DMS153 (cell line): ENCODE measurements around the gene ANKZF1.
"Not testable (repeated sequence)": the region's sequence is repeated elsewhere in the genome, so short reads cannot be mapped to it uniquely, and the experiment has no call there.

Source experiments
- DNase-seq: peaks from one replicate; lab custom pipeline; 2025; lab: John Stamatoyannopoulos, UW

ANKZF1 gene, protein sequence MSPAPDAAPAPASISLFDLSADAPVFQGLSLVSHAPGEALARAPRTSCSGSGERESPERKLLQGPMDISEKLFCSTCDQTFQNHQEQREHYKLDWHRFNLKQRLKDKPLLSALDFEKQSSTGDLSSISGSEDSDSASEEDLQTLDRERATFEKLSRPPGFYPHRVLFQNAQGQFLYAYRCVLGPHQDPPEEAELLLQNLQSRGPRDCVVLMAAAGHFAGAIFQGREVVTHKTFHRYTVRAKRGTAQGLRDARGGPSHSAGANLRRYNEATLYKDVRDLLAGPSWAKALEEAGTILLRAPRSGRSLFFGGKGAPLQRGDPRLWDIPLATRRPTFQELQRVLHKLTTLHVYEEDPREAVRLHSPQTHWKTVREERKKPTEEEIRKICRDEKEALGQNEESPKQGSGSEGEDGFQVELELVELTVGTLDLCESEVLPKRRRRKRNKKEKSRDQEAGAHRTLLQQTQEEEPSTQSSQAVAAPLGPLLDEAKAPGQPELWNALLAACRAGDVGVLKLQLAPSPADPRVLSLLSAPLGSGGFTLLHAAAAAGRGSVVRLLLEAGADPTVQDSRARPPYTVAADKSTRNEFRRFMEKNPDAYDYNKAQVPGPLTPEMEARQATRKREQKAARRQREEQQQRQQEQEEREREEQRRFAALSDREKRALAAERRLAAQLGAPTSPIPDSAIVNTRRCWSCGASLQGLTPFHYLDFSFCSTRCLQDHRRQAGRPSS

DNA sequence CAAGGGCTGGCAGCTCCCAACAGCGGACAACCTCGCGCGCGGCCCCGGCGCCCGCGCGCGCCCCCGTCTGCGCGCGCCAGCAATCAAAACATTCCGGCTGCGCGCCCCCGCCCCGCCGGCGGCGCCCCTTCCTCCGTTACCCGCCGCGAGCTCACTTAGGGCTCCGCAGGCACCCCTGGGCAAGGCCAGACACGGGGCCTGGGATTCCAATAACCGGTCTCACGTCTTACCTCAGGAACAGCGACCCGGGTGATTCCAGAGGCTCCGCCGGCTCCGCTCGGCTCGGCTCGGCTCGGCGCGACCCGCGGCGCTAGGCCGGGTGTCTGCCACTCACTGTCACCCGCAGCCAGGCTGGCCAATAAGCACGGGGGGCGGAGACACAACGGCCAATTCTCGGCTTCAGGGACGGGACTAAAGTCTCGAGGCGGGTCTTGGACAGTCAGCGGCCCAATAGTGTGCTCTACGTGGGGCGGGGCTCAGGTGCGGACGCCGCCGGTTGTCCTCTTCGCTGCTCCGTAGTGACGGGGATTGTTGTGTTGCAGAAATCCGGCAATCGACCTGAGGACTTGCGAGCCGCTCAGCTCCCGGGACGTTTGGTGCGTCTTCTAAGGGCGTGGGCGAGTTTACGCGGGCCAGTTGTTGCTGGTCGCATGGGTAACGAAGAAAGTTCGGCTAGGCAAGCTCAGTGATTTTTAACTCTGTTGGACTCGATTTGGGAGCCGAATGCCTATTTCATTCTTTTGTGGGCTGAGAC, at the start of gene ANKZF1, which contains the start of gene ATG9A:
ANKZF1 (plus strand) TSS at position 502 of the 754 bp plus-strand sequence. CDS start 452 bp downstream, outside the sequence.
ATG9A (minus strand) TSS at position 332 of the 754 bp plus-strand sequence. CDS start 1,612 bp downstream, outside the sequence.
- peak; percentile 98 for DNase-seq

DNA sequence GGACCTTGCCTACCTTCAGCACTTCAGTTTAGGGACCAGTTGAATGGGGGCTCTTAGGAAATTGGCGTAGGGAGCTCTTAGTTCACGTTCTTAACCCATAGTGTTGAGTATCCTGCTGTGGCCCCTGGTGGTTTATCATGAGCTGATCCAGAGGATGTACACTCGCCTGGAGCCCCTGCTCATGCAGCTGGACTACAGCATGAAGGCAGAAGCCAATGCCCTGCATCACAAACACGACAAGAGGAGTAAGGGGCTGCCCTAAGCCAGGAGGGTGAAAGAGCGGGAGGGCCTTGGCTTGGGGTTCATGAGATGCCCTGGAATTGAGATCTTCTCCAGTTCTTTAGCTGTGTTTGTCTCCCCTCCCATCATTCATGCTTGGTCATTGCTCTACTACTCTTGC, 48.6 kb upstream of the ANKZF1 start:
- DNase-seq: no peak

DNA sequence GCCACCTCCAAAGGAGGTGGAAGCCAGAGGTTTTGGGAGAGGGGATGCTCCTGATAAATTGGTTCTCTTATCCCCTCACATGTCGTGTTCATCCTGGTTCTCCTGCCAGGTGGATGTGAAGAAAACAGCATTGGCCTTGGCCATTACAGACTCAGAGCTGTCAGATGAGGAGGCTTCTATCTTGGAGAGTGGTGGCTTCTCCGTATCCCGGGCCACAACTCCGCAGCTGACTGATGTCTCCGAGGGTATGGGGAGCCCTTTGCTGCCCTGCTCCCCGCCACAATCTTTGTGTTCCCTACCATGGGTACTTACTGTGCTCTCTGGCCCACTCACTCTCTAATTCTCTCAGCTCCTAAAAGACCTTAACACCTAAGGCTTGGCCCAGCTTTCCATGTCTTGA, 48.1 kb upstream of the ANKZF1 start:
- no peak for DNase-seq

DNA sequence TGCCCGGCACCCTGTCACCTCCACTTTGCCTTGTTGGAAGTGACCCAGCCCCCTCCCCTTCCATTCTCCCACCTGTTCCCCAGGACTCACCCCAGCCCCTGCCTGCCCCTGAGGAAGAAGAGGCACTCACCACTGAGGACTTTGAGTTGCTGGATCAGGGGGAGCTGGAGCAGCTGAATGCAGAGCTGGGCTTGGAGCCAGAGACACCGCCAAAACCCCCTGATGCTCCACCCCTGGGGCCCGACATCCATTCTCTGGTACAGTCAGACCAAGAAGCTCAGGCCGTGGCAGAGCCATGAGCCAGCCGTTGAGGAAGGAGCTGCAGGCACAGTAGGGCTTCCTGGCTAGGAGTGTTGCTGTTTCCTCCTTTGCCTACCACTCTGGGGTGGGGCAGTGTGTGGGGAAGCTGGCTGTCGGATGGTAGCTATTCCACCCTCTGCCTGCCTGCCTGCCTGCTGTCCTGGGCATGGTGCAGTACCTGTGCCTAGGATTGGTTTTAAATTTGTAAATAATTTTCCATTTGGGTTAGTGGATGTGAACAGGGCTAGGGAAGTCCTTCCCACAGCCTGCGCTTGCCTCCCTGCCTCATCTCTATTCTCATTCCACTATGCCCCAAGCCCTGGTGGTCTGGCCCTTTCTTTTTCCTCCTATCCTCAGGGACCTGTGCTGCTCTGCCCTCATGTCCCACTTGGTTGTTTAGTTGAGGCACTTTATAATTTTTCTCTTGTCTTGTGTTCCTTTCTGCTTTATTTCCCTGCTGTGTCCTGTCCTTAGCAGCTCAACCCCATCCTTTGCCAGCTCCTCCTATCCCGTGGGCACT, 47.1 kb upstream of the ANKZF1 start:
- no peak for DNase-seq

DNA sequence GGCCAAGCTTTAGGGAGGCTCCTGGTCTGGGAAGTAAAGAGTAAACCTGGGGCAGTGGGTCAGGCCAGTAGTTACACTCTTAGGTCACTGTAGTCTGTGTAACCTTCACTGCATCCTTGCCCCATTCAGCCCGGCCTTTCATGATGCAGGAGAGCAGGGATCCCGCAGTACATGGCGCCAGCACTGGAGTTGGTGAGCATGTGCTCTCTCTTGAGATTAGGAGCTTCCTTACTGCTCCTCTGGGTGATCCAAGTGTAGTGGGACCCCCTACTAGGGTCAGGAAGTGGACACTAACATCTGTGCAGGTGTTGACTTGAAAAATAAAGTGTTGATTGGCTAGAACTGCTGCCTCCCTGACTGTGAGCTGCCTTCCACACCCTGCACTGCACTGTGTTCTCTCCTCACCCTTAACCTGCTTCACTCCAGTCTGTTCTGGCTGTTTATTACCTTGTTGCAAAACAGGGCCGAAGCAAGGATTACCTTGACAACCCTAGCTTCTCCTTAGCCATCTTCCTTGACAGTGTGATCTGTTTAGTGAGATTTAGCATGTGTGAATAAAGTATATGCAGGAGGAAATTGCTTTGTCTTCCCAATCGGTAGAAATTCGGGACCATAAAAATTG, 46.3 kb upstream of the ANKZF1 start:
- no peak for DNase-seq

DNA sequence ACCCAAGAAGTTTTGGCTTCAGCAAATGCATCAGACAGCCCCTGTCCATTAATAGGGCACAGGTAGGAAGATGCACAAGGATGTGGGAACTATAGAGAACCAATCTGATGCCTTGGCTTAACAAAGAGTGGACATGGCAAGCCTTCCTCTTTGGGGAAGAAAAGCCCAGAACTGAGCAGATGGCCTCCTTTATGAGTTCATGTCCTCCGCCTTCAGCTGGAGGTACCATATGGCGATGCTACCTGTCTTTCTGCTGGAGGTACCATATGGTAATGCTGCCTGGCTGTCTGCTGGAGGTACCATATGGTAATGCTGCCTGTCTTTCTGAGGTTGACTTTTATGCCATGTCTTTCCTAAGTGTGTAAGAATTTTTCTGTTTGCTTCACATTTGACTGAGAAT, 45.5 kb upstream of the ANKZF1 start:
- no peak for DNase-seq

DNA sequence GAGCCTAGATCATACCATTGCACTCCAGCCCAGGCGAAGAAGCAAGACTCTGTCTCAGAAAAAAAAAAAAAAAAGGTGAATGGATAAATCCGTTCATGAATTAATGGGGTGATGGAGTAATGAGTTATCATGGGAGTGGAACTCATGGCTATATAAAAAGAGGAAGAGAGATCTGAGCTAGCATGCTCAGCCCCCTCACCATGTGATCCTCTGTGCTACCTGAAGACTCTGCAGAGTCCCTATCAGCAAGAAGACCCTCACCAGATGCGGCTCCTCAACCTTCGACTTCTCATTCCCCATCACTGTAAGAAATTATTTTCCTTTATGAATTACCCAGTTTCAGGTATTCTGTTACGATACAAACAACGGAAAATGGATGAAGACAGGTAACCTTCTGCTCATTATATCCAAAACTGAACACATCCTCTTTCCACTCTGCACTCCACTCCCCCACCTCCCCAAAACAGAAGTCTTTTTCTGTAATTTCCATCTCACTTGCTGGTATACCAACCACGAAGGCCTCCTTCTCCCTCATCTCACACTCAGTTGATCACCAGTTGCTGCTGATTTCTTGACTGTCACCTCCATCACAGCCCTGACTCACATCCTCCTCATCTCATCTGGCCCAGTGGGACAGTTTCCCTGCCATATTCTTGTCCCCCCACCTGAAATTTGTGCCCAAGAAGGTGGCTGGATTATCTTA, 42.7 kb upstream of the ANKZF1 start:
- DNase-seq: no peak

DNA sequence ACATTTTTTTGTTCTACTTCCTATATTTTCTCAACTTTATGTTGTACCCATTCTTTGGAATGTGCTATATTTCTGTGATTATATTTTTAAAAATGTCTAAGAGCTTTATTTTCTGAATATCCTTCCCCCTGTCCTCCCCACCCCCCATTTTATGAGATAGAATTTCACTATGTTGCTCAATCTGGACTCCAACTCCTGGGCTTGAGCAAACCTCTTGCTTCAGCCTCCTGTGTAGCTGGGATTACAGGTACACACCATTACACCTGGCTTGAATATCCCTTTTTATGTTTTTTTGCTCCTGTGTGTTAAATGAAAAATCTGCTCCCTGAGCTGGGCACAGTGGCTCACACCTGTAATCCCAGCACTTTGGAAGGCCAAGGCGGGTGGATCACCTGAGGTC, 32.2 kb upstream of the ANKZF1 start:
- DNase-seq: no peak

DNA sequence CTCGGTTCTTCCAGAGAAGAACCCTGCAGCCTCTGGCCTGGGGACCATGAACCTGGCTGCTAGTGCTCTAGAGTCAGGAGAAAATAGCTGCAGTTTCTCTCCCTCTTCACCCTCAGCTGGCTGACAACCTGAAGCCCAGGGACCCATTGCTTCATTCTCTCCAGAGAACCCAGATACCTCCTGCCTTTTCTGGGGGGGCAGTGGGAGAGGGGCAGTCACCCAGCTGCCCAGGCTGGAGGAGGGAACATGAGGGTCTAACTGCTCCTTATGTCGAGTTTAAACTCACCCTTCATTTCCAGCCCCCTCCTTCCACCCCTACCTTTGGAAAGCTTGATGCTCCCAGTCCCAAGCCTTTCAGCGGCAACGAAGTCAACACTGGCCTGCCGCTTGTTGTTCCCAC, 30.6 kb upstream of the ANKZF1 start:
- DNase-seq: no peak

DNA sequence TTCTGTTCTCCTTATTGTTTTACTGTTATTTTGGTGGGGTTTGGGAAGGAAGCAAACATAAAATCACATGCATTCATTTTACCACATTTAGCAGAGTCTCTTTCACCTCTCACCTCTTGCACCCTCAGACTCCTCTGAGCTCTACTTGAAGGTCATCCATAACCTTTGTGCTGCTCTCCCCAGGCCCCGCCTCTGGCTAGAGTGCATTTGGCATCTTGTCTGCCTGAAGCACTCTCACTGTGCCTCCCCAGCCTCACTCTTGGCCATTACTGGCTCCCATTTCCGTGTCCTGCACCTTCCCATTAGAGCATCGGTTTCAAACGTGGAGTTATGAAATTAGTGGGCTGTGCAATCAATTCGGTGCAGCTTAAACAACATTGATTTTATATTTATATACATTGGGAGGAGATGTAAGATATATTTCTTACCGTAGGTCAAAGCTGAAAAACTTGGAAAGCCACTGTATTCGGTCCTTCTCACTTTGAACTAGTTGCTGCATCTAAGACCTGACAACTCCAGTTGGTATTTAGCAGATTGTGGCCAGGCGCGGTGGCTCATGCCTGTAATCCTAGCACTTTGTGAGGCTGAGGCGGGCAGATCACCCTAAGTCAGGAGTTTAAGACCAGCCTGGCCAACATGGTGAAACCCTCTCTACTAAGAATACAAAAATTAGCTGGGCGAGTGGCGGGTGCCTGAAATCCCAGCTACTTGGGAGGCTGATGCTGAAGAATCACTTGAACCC, 30.0 kb upstream of the ANKZF1 start:
- DNase-seq: no peak

DNA sequence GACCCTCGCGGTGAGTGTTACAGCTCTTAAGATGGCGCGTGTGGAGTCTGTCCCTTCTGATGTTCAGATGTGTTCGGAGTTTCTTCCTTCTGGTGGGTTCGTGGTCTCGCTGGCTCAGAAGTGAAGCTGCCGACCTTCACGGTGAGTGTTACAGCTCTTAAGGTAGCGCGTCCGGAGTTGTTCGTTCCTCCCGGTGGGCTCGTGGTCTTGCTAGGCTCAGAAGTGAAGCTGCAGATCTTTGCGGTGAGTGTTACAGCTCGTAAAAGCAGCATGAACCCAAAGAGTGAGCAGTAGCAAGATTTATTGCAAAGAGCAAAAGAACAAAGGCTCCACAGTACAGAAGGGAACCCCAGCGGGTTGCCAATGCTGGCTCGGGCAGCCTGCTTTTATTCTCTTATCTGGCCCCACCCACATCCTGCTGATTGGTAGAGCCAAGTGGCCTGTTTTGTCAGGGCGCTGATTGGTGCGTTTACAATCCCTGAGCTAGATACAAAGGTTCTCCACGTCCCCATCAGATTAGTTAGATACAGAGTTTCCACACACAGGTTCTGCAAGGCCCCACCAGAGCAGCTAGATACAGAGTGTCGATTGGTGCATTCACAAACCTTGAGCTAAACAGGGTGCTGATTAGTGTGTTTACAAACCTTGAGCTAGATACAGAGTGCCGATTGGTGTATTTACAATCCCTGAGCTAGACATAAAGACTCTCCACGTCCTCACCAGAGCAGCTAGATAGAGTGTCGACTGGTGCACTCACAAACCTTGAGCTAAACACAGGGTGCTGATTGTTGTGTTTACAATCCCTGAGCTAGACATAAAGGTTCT, 28.9 kb upstream of the ANKZF1 start:
- DNase-seq: not testable (repeated sequence)

DNA sequence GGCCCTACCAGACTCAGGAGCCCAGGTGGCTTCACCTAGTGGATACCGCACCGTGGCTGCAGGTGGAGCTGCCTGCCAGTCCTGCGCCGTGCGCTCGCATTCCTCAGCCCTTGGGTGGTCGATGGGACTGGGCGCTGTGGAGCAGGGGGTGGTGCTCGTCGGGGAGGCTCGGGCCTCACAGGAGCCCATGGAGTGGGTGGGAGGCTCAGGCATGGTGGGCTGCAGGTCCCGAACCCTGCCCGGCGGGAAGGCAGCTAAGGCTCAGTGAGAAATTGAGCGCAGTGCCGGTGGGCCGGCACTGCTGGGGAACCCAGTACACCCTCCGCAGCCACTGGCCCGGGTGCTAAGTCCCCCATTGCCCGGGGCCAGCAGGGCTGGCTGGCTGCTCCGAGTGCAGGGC, 28.3 kb upstream of the ANKZF1 start:
- not testable (repeated sequence) for DNase-seq

DNA sequence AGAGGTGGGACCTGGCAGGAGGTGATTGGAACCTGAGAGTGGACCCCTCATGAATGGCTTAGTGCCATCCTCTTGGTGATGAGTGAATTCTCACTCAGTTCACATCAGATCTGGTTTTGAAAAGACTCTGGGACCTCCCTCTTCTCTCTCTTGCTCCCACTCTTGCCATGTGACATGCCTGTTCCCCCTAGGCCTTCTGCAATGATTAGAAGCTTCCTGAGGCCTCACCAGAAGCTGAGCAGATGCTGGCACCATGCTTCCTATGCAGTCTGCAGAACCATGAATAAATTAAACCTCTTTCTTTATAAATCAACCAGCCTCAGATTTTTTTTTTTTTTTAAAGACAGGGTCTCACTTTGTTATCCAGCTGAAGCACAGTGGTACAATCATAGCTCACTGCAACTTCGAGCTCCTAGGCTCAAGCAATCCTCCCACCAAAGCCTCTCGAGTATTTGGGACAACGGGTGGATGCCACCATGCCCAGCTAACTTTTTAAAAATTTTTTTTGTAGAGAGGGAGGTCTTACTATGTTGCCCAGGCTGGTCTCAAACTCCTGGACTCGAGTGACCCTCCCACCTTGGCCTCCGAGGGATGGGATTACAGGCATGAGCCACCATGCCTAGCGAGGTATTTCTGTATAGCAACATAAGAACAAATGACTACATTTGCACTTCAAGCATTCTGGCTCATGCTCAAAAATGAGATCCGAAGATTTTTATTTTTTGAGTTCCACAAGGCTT, 25.0 kb upstream of the ANKZF1 start:
- no peak for DNase-seq

DNA sequence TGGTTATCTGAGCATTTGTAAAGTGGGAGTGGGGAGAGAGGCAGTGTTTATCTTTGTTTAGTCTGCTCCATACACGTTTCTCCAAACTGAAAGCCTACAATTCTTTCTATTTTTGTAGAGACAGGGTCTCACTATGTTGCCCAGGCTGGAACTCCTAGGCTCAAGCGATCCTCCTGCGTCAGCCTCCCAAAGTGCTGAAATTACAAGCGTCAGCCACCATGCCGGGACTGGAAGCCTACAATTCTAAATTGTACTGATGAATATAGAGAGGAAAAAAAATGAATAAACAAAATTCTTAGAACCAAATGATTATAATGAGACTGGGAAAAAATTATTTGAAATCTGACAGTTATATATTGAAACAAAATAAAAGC, 24.5 kb upstream of the ANKZF1 start:
- no peak for DNase-seq

DNA sequence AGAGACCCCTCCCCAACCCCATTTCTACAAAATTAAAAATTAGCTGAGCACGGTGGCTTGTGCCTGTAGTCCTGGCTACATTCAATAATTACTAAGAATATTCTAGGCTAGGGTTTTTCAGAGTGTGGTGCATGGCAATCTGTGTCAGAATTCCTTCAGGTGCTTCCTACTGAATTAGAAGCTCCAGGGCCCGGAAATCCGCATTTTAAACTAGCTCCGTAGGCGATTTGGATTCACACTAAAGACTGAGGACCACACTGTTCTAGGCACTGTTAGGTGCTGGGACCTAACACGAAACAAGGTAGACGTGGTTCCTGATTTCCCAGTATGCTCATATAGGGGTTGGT, 23.7 kb upstream of the ANKZF1 start:
- no peak for DNase-seq

DNA sequence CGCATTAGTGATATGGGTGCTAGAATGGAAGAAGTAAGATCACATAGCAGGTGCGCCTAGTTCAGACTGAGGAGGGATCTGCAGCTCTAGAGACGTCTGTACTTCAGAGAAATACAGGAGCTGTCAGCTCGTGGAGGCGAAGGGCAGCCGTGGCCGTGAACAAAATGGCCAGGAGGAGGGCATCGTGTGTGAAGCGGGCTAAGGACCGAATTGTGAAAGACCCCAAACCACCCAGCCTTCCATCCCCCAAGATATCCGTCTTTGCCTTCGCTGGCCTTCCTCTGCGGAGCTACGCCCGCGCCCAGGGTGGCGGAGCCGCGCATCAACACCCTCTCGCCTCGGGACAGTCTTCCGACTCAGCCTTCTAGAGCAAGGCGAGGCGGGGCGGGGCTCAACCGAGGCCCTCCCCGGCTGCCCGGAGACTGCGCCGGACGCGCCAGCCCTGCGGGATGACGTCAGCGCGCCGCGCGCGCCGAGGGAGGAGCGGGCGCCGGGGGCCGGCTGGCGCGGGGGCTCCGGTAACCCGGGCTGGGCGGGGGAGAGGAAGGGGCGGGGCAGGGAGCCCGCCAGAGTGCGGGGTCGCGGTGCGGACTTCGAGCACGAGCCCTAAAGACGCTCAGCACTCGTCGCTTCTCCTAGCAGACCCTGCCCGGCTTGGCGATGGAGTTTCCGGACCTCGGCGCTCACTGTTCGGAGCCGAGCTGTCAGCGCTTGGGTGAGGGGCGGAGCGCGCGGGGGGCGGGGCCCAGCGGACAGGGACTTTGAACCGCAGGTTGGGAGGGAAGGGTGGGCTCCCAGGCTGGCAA, 23.1 kb upstream of the ANKZF1 start, which contains the start of gene ZFAND2B:
ZFAND2B (plus strand) TSS at position 455 of the 806 bp plus-strand sequence; CDS start at position 661, 206 bp downstream.
- DNase-seq: peak; percentile 77

DNA sequence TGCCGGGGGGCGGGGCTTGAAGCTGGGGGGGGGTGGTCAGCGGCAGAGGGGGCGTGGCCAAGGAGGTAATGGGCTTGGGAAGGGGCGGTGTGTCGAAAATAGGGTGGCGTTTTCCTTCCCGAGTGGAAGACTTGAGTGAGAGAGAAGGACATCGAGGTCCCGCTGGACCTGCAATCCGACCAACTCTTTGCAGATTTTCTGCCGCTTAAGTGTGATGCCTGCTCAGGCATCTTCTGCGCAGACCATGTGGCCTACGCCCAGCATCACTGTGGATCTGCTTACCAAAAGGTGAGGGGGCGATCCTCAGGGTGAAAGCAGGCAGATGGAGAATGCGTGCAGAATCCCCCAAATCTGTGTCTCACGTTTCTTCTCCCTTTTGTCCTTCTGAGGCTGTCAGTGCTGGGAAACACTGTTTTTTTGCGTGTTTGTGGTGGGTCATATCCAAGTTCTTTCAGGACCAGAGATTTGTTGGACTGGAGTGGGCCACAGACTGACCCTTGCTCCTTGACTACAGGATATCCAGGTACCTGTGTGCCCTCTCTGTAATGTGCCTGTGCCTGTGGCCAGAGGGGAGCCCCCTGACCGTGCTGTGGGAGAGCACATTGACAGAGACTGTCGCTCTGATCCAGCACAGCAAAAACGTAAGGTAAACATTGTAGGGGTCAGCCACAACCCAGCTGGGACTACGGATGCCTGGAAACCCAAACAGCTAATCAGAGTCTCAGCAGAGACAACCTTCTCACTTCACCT, 22.3 kb upstream of the ANKZF1 start:
- no peak for DNase-seq
